Bone marrow (tissue), 2 donors: Measurements from ENCODE around the gene DNMBP.
"Not testable (repeated sequence)": the region's sequence is repeated elsewhere in the genome, so short reads cannot be mapped to it uniquely, and the experiment has no call there.

Experiments used
- DNase-seq, 2 donors: peaks; one replicate each; lab custom pipeline; 2025; lab: John Stamatoyannopoulos, UW

DNMBP gene

GRCh38 chr10:99958302-99958701 lies 51.4 kb downstream of the DNMBP start:
- DNase-seq, result no peak

- not testable (repeated sequence) for DNase-seq
These were observed 56.2 kb downstream of the DNMBP start for GRCh38 chr10:99953510-99953909.

- DNase-seq, result no peak
These were observed 56.9 kb downstream of the DNMBP start for GRCh38 chr10:99952799-99953198.

GRCh38 chr10:99946051-99946450 lies 63.7 kb downstream of the DNMBP start:
- not testable (repeated sequence) for DNase-seq

GRCh38 chr10:99945263-99945662 lies 64.5 kb downstream of the DNMBP start:
- DNase-seq, result no peak

- DNase-seq, result no peak
These were observed 64.9 kb downstream of the DNMBP start for GRCh38 chr10:99944860-99945259.

- no peak for DNase-seq
These were observed 65.8 kb downstream of the DNMBP start for GRCh38 chr10:99943908-99944307.

- DNase-seq, result no peak
These were observed 67.6 kb downstream of the DNMBP start for GRCh38 chr10:99941942-99942820.

GRCh38 chr10:99938563-99938962 lies 71.2 kb downstream of the DNMBP start:
- no peak for DNase-seq

GRCh38 chr10:99937630-99938029 lies 72.1 kb downstream of the DNMBP start:
- no peak for DNase-seq

GRCh38 chr10:99932203-99932957 lies 77.4 kb downstream of the DNMBP start:
- DNase-seq, result not testable (repeated sequence)

- DNase-seq, result no peak
These were observed 78.8 kb downstream of the DNMBP start for GRCh38 chr10:99930731-99931550.

GRCh38 chr10:99929360-99929759 lies 80.4 kb downstream of the DNMBP start:
- no peak for DNase-seq

GRCh38 chr10:99927721-99928280 lies 81.9 kb downstream of the DNMBP start:
- DNase-seq, result peak in 1 of 2 donors; percentile 40

GRCh38 chr10:99926925-99927720 lies 82.6 kb downstream of the DNMBP start:
- no peak for DNase-seq

- DNase-seq, result no peak
These were observed 85.1 kb downstream of the DNMBP start for GRCh38 chr10:99924451-99925255.

GRCh38 chr10:99921948-99922347 lies 87.8 kb downstream of the DNMBP start:
- no peak for DNase-seq

GRCh38 chr10:99920901-99921300 lies 88.8 kb downstream of the DNMBP start:
- no peak for DNase-seq

GRCh38 chr10:99920486-99920885 lies 89.3 kb downstream of the DNMBP start:
- no peak for DNase-seq
